Head of caudate nucleus (tissue), 42 donors: ENCODE results near the gene GAGE10.
"Not testable (repeated sequence)": the region's sequence is repeated elsewhere in the genome, so short reads cannot be mapped to it uniquely, and the experiment has no call there.

Source experiments
- DNase-seq, 42 donors: peaks; one replicate each; pipeline versions ENCODE4 v3.0.0 to v3.0.0-alpha.2; 2020 to 2021; ENCODE audit warnings: mixed read lengths in 7 of 42
- intact Hi-C: fragments of 100-400 bp; cut with DNase I; formaldehyde crosslinking; loops from one replicate; pipeline ENCODE4 v1.15.0; 2022

The GAGE10 gene

GRCh38 chrX:49309401-49309981, 6.0 kb downstream of the GAGE10 start:
- intact Hi-C loops, result no loop called here
- no peak for DNase-seq

DNA sequence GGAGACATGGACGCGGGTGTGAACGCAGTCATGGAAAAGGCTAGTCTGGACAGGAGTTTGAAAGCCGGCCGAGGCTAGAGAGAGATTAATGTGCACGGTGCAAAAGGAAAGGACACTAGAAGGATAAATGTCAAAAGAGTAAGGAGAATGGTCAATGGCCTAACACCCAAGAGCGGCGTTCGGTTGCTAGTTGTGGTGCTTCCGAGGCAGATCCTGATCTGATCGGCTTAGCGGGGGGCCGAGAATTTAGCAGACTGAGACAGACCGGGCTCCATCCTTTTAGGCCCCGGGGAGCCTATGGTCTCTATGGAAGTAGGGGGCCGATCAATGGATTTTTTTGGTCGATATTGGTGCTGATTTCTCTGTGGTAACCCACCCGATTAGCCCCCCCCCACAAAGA, 6.9 kb downstream of the GAGE10 start:
- no peak for DNase-seq
- intact Hi-C loops, result no loop called here

DNA sequence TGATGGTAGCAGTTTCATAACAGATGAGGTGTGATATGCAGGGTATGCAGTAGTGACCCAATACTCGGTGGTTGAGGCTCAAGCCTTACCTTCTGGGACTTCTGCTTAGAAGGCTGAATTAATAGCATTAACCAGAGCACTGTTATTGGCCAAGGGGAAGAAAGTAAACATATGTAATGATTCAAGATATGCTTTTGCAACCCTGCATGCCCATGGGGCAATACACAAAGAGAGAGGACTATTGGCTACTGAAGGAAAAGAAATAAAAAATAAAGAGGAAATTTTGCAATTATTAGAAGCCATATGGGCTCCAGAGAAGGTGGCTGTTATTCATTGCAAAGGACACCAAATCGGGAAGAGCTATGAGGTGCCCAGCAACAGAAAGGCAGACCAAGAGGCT, 8.7 kb downstream of the GAGE10 start:
- intact Hi-C loops, result no loop called here
- no peak for DNase-seq

DNA sequence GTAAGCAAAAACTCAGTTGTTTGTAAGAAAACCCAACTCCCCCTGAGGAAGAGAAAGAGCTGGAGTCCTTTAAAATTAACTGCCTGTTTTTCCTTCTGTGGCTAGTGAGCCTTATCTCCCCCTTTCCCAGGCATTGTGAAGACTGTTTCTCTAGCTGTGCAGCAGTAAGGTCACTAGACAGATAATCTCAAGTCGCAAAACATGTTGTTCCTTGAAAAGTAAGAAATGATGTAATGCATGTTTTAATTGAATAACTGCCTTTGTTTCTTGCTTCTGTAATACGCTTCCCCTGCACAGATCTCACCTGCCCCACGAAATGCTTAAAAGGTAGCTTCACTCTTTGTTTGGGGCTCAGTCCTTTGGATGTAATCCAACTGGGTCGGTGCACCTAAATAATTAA, 12.6 kb downstream of the GAGE10 start:
- intact Hi-C loops, result no loop called here
- no peak for DNase-seq

GRCh38 chrX:49321737-49322136, 18.3 kb downstream of the GAGE10 start, which contains the start of gene GAGE12J:
TSS of gene GAGE12J (plus strand) at chrX:49322037. CDS start at chrX:49323194, 1,157 bp downstream.
- intact Hi-C loops, DNase-seq: not testable (repeated sequence)

DNA sequence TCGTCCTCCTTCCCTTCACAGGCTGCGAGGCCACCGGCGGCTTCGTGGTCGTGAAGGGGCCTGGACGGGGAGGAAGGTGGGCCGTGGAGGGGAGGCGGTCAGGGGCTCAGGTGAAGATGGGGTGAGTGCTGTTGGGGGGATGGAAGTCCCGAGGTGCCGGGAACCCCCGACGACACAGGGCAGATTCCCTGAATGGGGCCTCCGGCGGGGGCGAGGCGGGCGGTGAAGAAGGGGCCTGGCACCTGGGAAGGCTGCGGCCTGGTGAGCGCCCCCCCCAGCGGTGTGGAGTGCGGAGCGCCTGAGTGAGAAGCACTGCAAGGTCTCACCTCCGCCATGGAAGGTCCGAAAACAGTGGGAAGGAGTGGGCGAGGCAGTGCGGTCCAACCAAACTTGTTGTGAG, 18.8 kb downstream of the GAGE10 start:
- DNase-seq, intact Hi-C loops: not testable (repeated sequence)

DNA sequence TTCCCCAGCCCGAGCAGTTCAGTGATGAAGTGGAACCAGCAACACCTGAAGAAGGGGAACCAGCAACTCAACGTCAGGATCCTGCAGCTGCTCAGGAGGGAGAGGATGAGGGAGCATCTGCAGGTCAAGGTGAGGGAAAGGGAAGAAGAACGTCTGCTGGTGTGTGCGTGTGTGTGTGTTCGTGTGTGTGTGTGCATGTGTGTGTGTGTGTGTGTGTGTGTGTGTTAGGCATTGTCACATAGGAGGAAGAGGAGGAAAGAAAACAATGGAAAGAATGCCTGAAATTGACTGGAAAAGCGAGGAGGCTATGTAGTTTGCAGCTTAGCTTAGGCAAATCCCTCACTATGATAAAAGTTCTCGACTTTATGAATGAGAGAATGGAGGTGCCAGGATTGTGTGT, 20.3 kb downstream of the GAGE10 start:
- intact Hi-C loops, DNase-seq: not testable (repeated sequence)

DNA sequence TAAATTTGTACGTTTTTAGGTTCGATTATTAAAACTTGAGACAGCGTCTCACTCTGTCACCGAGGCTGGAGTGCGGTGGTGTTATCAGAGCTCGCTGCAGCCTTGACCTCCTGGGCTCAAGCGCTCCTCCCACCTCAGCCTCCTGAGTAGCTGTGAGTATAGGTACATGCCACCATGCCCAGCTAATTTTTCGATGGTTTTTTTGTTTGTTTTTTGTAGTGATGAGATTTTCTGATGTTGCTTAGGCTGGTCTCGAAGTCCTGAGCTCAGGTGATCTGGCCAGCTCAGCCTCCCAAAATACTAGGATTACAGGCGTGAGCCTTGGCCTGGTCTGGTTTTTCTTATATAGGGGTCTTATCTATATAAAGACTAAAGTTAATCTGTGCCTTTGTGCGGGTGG, 27.0 kb downstream of the GAGE10 start:
- intact Hi-C loops, DNase-seq: not testable (repeated sequence)

DNA sequence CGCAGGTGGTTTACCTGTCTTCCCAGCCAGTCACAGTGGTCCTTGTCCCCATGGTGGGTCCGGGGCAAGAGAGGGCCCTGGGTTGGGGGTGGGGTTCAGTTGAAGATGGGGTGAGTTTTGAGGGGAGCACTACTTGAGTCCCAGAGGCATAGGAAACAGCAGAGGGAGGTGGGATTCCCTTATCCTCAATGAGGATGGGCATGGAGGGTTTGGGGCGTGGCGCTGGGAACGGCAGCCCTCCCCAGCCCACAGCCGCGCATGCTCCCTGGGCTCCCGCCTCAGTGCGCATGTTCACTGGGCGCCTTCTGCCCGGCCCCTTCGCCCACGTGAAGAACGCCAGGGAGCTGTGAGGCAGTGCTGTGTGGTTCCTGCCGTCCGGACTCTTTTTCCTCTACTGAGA, 27.8 kb downstream of the GAGE10 start, which contains the start of gene GAGE13:
GAGE13 (plus strand) TSS at position 301 of the 400 bp plus-strand sequence. CDS start 1,156 bp downstream, outside the sequence.
- intact Hi-C loops, DNase-seq: not testable (repeated sequence)

DNA sequence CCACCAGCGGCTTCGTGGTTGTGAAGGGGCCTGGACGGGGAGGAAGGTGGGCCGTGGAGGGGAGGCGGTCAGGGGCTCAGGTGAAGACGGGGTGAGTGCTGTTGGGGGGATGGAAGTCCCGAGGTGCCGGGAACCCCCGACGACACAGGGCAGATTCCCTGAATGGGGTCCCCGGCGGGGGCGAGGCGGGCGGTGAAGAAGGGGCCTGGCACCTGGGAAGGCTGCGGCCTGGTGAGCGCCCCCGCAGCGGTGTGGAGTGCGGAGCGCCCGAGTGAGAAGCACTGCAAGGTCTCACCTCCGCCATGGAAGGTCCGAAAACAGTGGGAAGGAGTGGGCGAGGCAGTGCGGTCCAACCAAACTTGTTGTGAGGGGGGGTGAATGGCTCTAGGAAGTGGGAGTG, 28.4 kb downstream of the GAGE10 start:
- peak in 1 of 42 donors; percentile 40 for DNase-seq
- intact Hi-C loops, result not testable (repeated sequence)

GRCh38 chrX:49341449-49341848, 38.0 kb downstream of the GAGE10 start:
- intact Hi-C loops, result not testable (repeated sequence)
- peak in 5 of 42 donors; percentile 4 to 33 (median 22) for DNase-seq

GRCh38 chrX:49344496-49345175, 41.2 kb downstream of the GAGE10 start:
- intact Hi-C loops, DNase-seq: not testable (repeated sequence)

GRCh38 chrX:49345402-49345801, 42.0 kb downstream of the GAGE10 start:
- intact Hi-C loops, DNase-seq: not testable (repeated sequence)

DNA sequence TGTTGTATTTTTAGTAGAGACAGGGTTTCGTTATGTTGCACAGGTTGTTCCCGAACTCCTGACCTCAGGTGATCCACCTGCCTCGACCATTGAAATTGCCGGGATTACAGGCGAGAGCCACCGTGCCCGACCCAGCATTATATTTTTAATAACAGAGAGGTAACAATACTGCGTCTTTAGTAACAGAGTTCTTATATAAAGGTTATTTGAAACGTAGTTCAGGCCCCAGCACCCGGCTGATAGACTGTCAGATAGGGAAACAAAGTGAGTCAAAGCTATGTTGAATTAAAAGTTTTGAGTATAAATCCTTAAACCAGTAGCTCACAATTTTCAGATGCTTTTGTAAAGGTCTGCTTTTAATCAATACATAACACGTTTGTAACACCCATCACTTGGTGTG, 42.7 kb downstream of the GAGE10 start:
- peak in 12 of 42 donors; percentile 1 to 72 (median 25) for DNase-seq

More for the DNA sequence above, 42.7 kb downstream of the GAGE10 start:
- intact Hi-C loops, result not testable (repeated sequence)
